GM21619 (cell line): Measurements from ENCODE around the gene KDM4C.

Source experiments
- ATAC-seq: cut with Tn5 transposase; IDR thresholded peaks from one replicate; pipeline ENCODE4 v1.9.1; 2021; ENCODE audit not compliant: unreplicated experiment

Gene KDM4C

DNA sequence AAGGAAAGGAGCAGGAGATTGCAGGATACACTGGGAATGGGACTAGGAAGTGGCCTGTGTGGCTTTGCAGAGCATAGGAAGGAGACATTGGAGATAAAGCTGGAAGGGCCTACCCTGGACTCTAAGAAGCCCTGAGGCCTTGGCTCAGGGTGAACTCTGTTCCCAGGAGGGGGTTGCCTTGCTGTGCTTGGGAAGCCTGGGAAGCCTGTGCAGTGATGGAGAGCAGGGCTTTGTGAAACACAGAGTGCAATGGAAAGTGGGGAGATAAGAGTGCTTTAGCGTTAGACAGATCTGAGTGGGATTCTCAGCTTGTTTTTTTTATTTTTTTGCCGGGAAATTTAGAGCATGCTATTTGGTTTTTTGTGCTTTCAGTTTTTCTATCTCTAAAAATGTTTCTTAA lies 437.8 kb downstream of the KDM4C start:
- no peak for ATAC-seq

DNA sequence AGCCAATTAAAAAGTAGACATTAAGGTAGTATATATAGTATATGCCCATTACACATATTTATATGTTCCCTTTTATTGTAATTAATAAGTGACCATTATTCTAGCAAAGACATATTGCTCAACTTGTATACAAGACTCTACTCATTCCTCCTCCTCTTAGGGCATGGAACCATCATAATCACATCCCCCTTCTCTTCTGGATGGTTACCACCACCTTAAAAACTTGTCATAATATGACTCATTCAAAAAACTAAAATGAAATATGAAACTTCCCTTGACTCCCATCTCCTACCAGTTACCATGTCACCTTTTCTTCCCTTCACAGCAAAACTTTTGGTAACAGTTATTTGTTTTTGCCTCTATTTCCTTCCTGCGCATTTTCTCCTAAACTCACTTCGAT lies 438.7 kb downstream of the KDM4C start:
- no peak for ATAC-seq

- no peak for ATAC-seq
These were observed 443.4 kb downstream of the KDM4C start for GRCh38 chr9:7201196-7201595.

GRCh38 chr9:7205806-7206205 lies 448.0 kb downstream of the KDM4C start:
- no peak for ATAC-seq

DNA sequence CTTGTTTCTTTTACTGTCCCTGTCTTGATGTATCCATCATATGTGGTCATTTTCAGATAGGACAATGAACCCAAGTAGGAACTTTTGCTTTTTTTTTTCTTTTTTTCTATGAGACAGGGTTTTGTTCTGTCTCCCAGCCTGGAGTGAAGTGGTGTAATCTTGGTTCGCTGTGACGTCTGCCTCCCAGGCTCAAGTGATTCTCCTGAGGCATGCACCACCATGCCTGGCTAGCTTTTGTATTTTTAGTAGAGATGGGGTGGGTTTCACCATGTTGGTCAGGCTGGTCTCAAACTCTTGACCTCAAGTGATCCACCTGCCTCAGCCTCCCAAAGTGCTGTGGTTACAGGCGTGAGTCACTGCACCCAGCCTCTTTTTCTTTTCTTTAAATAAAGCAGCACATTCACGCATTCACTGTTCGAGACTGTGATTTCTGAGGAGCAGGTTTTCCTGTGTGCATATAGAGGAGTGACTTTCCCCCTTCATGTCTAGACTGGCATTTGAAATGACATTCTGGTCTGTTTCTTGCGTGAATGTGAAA lies 448.5 kb downstream of the KDM4C start:
- ATAC-seq = no peak

- no peak for ATAC-seq
These were observed 451.4 kb downstream of the KDM4C start for GRCh38 chr9:7209016-7209715.

GRCh38 chr9:7209990-7210389 lies 452.2 kb downstream of the KDM4C start:
- ATAC-seq = no peak

- ATAC-seq = no peak
These were observed 453.3 kb downstream of the KDM4C start for GRCh38 chr9:7210854-7211637.

- no peak for ATAC-seq
These were observed 453.9 kb downstream of the KDM4C start for GRCh38 chr9:7211657-7212056.

DNA sequence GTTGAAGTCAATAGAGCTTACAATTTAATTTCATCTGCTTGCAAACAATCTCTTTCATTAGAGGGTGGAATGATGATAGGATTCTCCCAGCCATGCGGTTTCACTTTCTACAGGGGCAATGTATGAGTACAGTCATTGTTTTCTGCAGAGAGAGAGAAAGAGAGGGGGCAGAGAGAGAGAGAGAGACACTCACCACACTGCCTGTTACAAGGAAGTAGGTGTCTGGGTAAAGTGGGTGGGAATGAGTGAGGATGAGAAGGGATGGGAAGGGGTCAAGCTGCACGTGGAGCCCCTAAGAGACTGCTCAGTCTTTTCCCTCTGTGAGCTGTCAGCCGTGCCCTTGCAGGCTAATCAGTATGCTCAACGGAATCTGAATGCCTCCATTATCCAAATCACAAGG lies 454.3 kb downstream of the KDM4C start:
- no peak for ATAC-seq

- no peak for ATAC-seq
These were observed 458.4 kb downstream of the KDM4C start for GRCh38 chr9:7216004-7216841.

GRCh38 chr9:7223981-7224380 lies 466.2 kb downstream of the KDM4C start:
- ATAC-seq = no peak
